Effector CD8-positive, alpha-beta T cell (primary cell): ENCODE results near the gene SLC66A2.
A peak's percentile ranks its signal among the peaks of the same experiment; 100 is the strongest.

Experiments
- DNase-seq: peaks from one replicate; lab custom pipeline; 2025; lab: John Stamatoyannopoulos, UW

SLC66A2 gene

GRCh38 chr18:79919089-79919488 lies 32.4 kb downstream of the SLC66A2 start:
- no peak for DNase-seq

- no peak for DNase-seq
These were observed 32.8 kb downstream of the SLC66A2 start for GRCh38 chr18:79918615-79919011.

- no peak for DNase-seq
These were observed 33.4 kb downstream of the SLC66A2 start for GRCh38 chr18:79917853-79918614.

DNA sequence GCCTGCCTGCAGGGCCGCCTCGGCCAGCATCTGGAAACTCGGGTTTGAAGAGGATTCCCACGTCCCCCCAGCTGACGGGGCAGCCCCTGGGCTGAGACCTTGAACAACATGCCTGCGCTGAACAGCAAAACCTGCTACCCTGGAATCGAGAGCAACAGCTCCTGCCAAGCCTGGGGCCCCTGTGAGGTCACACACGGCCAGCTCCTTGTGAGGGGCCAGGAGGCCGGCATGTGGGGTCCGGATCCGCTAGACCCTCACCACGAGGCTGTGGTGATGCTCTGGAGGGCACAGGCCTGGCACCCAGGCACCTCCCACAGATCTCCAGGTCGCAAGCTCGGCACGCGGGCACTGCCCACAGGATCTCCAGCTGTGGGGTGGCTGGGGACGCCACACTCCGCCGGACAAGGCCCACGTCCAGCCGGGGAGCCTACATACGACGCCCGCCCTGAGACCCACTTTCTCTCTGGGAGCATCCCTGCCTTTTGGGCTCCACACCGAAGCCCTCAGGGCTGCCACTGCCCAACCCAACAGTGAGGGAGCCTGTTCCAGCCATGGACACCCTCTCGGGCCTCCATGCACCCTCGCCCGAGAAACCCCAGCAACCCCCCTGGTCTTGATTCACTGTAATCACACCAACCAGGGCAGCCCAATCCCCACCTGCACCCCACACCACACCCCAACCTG lies 34.1 kb downstream of the SLC66A2 start:
- no peak for DNase-seq

- no peak for DNase-seq
These were observed 34.8 kb downstream of the SLC66A2 start for GRCh38 chr18:79916546-79917168.

DNA sequence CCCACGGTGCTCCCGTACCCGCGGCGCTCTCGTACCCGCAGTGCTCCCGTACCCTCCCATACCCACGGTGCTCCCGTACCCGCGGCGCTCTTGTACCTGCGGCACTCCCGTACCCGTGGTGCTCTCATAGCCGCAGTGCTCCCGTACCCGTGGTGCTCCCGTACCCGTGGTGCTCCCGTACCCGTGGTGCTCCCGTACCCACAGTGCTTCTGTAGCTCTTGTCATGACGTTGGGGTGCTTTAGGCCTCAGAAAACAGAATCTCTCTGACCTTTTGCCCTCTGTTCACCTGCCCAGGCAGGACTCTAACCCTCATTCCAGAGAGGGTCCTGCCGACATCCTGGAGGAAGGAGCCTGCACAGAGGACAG lies 35.3 kb downstream of the SLC66A2 start:
- DNase-seq = no peak

DNA sequence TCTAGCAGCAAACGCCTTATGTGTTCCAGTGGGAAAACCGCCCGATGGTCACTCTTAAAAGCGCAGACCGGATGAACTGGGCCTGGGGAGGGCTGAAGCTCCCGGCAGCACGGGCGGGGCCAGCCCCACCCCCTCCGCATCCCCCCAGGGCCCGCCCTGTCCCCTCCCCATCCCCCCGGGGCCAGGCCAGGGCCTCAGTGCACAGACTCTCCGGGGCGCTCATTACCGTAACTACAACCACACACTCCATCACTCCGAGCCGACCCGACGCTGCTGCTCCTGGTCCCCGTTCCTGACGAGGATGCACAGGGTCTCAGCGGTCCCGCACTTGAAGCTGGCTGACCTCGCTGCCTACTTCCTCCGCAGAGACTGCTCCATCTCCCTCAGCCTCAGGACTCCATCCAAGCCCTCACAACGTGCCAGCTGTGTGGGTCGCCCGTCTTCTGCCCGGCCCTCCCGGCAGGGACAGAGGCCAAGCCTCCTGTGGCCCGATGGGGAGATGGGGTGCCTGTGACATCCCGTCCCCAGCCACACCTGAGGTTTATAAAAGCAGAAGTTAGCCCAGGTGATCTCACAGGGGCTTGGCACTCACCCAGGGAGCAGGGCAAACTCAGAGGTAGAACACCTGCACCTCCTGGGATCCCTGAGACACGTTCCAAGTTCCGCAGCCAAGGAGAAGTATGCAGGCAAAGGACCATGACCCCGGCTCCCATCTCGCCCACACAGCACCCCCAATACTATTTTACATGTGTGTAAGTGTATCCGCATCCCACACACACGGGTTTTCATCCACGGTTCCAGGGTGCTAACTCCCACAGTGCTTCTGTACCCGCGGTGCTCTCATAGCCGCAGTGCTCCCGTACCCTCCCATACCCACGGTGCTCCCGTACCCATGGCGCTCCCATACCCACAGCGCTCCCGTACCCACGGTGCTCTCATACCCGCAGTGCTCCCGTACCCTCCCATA lies 36.0 kb downstream of the SLC66A2 start:
- no peak for DNase-seq

DNA sequence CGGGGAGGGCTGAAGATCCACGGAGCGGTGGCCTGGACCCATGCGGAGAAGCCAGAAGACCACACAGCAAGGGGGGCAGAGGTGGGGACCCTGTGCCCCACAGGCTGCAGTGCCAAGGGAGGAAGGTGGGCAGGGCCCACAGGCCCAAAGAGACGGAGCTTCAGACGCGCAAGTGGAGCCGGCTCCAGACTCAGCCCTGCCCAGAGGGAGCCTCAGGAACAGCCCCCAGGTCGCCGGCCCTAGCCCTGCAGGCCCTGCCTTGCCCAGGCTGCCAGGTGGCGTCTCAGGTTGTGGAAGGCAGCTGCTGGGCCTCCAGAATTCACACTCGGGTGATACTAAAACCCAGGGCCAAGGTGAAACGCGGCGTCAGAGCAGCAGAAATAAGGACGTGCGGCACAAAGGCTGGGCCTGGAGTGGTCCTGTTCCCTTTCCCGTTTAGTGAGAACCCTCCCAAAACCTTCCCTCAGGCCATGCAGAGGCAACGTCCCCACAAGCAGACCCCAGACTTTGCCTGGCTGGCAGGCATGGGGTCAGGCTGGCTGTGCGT lies 36.8 kb downstream of the SLC66A2 start:
- DNase-seq = no peak

GRCh38 chr18:79912994-79913831 lies 38.2 kb downstream of the SLC66A2 start:
- DNase-seq = no peak

DNA sequence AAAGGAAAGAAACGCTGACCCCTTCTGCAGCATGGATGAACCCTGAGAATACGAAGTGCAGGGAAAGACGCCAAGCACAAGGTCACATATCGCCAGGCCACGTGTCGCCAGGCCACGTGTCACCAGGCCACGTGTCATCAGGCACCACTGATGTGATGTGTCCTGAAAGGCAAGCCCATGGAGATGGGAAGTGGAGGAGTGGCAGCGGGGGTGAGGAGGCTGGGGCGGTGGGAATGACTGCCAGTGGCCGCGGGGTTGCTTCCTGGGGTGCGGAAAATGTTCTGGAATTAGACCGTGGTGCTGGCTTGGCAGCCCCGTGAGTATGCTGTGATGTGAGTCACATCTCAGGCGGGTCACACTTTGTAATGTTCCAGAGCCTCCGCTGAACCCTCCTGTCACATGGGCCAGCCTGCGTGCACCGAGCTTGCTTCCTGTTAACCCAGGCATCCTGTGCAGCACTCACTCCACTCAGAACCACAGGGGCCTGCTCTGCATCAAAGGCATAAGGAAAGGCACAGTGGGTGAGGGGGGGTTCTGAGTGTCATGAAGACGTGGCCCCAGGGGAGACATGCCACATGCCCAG lies 39.0 kb downstream of the SLC66A2 start:
- DNase-seq = peak; percentile 14

- DNase-seq = no peak
These were observed 39.8 kb downstream of the SLC66A2 start for GRCh38 chr18:79911344-79912270.

DNA sequence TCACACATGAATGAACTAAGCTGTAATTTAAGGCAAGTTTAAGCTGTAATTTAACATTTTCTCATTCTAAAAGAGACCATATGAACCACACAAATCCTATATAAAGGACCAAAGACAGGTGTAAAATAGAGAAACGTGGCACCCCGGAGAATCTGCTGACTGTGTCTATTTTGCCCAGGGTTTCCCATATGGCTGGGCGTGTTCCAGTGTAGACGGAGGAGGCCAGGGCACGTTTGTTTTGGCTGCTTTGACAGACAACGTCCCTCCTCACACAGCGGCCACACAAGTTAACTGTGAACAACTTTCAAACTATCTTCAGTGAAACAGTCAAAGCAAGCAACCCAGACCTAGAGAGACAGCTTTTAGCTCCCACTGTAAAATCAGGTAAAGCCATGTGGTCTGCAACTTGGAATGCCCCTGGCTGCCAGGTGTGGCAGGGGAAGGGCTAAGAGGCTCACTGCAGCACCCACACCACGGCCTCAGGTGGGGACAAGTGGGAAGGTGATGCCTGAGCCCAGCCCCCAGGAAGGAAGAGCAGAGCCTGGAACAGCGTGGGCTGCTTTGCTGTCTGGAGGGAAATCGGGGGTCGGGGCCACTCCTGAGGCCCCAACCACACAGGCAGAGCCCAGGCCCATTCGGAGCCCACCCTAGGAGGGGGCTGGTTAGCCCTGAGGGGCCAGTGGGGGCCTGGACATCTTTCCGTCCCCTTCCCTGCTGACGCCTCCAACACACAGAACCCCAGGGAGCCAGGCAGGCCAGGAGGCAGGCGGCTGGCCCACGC lies 40.7 kb downstream of the SLC66A2 start:
- DNase-seq = no peak

DNA sequence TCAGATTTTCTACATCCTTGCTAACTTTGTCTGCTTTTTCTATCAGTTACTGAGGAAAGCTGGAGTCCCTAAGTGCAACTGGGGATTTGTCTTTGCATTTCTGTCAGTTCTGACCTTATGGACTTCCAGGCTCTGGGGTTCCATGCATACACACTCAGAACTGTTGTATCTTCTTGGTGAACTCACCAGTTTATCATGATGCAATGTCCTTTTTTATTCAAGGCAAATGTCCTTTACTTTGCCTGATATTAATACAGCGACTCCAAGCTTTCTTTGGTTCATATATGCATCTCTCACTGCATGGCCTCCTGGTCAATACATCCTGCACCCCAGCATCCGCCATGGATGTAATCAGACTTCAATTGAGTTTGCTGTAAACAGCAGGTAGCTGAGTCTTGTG lies 44.7 kb downstream of the SLC66A2 start:
- DNase-seq = no peak

DNA sequence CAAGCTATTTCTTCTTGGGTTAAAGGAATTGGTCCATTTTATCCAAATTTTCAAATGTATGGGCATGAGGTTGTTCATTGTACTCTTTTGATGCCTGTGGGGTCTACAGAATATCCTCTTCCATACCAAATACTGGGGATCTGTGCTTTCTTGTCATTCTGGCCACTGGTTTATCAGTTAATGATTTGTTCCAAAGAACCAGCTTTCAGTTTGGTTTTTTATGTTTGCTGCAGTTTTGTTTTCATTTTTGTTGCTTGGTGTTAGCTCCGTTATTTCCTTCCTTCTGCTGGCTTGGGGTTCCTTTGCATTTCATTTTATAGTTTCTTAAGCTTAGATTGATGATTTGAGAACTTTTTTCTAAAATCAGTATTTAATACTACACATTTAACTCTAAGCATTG lies 45.5 kb downstream of the SLC66A2 start:
- DNase-seq = no peak

- no peak for DNase-seq
These were observed 46.0 kb downstream of the SLC66A2 start for GRCh38 chr18:79905389-79905911.

DNA sequence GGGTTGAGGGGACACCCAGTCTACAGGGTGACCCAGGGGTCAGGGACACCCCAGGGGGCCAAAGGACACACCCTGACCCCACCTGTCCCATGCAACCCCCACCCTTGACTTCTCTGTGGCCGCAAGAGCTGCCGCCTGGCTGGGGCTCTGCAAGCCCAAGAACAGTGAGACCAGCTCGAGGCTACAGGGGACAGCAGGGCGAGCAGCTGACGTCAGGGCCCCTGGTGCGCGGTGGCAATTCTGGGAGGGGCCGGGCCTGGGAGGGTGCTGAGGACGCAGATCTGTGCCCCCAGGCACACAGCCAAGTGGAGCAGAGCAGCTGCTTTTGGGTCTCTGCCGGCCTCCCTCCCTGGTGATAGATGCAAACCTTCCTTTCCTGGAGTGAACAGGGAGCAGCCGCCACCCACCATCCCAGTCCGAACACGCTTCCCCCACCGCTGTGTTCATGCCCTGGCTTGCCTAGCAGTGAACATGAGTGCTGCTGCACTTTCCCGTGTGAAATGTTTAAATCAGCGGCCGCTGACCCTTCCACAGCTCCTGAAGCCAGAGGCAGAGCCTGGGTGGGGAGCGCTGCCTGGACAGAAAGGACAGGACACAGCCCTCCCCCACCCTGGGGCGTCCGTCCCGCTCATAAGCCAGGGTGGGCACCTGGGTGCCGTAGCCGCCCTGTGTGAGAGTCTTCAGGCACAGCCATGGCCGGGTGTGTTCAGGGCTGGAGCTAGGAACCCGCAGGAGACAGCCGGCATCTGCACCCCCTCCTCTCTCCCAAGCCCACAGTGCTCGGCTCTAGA lies 46.9 kb downstream of the SLC66A2 start:
- DNase-seq = no peak

DNA sequence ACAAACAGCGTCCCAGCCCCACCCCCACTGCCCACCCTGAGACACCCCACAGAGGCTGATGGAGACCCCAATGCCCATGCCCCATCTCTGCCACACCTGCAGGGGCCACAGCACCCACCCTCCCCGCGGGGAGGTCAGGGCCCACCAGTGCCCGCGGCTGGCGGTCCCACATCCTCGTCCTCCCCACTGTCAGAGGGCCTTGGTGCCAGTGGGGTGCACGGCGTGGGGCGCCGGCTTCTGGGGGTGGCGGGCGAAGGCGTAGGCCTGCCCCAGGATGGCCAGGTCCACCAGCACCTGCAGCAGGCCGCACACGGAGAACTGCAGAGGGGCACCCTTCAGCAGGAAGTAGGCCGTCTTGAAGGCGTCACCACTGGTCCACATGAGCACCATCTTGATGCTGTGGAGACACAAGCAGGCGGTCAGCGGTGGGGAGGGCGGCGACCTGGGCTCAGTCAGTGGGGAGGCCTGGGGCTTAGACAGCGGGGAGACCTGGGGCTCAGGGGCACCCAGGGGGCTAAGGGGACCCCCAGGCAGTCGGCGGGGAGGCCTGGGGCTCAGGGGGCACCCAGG lies 47.6 kb downstream of the SLC66A2 start:
- no peak for DNase-seq
